Cardiac muscle cell (in vitro differentiated cells and primary cell): ENCODE measurements around the gene CFAP157. TPM values are rescaled to one million over a fixed set of nuclear protein-coding genes. Genes with fewer than 3 reads are reported as not detected.
A peak's percentile ranks its signal among the peaks of the same experiment; 100 is the strongest.

ENCODE experiments used
- DNase-seq, 2 donors: peaks; one replicate each; pipeline versions ENCODE4 v3.0.0 to v3.0.0-alpha.2; 2010 to 2017; ENCODE audit warnings: low read depth in 1 of 2, low spot score in 1 of 2
- H3K27ac ChIP-seq: fragments of 200-600 bp; sonication (generic); 2 replicates; pipeline ENCODE4 v1.5.1; 2016
- H3K27me3 ChIP-seq: fragments of 200-600 bp; sonication (generic); 2 replicates; pipeline ENCODE4 v1.6.0; 2016; ENCODE audit warnings: control low read depth
- H3K36me3 ChIP-seq: fragments of 200-600 bp; sonication (generic); 2 replicates; pipeline ENCODE4 v1.5.1; 2016; ENCODE audit warnings: control low read depth
- H3K4me1 ChIP-seq: fragments of 200-600 bp; sonication (generic); 2 replicates; pipeline ENCODE4 v1.8.1; 2017; ENCODE audit warnings: low read depth, mild to moderate bottlenecking, mixed run types
- H3K4me3 ChIP-seq: fragments of 200-600 bp; sonication (generic); 2 replicates; pipeline ENCODE4 v1.5.1; 2016; ENCODE audit warnings: mild to moderate bottlenecking
- H3K9me3 ChIP-seq: fragments of 200-600 bp; sonication (generic); 2 replicates; pipeline ENCODE4 v1.5.1; 2017; ENCODE audit warnings: low read depth, mild to moderate bottlenecking, control low read depth
- CTCF ChIP-seq: IDR thresholded peaks from 2 replicates; pipeline ENCODE4 v1.5.1; 2012; ENCODE audit warnings: low read depth, mild to moderate bottlenecking, low read length
- polyA plus RNA-seq: library from polyadenylated mRNA; unstranded; fragments of >200 nt; fragmentation: Nextera tagmentation; extraction: Ambion mirVana; gene quantifications from 2 replicates; pipeline ENCODE4 v1.2.1, GENCODE V29; 2016
- total RNA-seq: library from RNA; depleted of rRNA; stranded (reverse); fragments of >200 nt; gene quantifications from 2 replicates; pipeline ENCODE4 v1.2.3, GENCODE V29; 2016

Gene CFAP157
- total and polyA plus RNA-seq, 2 experiments from 2014 or later: 0.76 to 0.86 TPM

DNA sequence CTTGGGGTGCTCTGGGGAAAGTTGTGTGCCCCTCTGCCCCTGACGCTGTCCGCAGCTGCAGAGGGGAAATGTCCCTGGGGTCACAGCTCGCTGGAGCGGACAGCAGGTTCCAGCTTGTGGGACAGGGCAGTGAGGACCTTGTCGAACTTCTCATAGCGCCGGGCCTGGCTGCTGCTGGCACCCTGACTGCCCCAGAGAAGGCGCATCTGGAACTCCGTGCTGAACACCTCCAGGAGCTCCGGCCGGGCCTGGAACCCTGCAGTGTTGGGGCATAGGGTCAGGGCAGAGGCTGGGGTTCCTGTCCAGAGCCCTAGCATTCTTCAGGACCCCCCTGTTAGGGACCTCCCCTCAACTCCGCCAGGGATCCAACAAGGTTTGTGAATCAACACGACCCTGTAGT lies 31.9 kb downstream of the CFAP157 start:
- H3K4me1 ChIP-seq: peaks cover 13% of the 10 kb centered on the region
- H3K27ac ChIP-seq: no peak overlapping the region
- H3K9me3 ChIP-seq: no peaks in the 10 kb centered on the region
- DNase-seq: no peak
- no peaks in the 10 kb centered on the region for H3K27me3 ChIP-seq
- no peaks in the 10 kb centered on the region for H3K36me3 ChIP-seq
- no peak for TF ChIP-seq CTCF
- H3K4me3 ChIP-seq: no peak overlapping the region

GRCh38 chr9:127739614-127740330 lies 33.0 kb downstream of the CFAP157 start:
- no peak for TF ChIP-seq CTCF
- peaks cover 13% of the 10 kb centered on the region for H3K4me1 ChIP-seq
- DNase-seq: peak; percentile 19 to 60
- peak overlapping the region; percentile 62 for H3K27ac ChIP-seq
- H3K4me3 ChIP-seq: no peak overlapping the region
- no peaks in the 10 kb centered on the region for H3K9me3 ChIP-seq
- no peaks in the 10 kb centered on the region for H3K36me3 ChIP-seq
- no peaks in the 10 kb centered on the region for H3K27me3 ChIP-seq

GRCh38 chr9:127741831-127742434 lies 35.1 kb downstream of the CFAP157 start:
- Histone ChIP-seq H3K27ac (peak overlapping the region; percentile 61), H3K36me3 (no peaks in the 10 kb centered on the region), H3K4me3 (peak overlapping the region; percentile 38), H3K9me3 (no peaks in the 10 kb centered on the region), H3K4me1 (peaks cover 13% of the 10 kb centered on the region), H3K27me3 (no peaks in the 10 kb centered on the region)
- DNase-seq: peak in 1 of 2 donors; percentile 96
- no peak for TF ChIP-seq CTCF

DNA sequence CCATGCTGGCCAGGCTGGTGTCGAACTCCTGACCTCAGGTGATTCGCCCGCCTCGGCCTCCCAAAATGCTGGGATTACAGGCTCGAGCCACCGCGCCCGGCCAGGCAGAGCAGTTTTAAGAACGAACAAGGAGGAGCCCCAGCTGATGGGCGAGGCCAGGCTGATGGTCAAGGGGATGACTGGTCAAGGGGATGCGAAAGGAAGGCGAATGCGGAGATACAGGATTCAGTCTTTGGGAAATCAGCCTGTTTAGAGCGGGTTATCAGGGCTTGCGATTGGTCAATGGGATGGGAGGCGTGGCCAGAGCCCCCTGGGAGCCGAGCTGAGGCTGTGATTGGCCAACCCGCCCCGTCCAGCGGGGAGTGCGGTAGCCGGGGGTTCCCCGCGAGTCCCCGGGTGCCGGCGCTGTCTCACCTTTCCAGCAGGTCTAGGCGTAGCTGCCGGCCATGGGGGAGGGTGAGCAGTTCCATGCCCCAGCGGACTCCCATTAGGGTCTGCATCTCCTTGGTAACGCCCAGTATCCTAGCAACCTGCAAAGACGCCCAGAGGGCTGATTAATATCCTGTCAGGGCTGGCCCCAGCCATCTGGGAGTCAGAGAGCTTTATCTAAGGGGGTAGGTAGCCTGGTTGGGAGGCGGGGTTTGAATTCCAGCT lies 35.8 kb downstream of the CFAP157 start:
- H3K9me3 ChIP-seq: no peaks in the 10 kb centered on the region
- TF ChIP-seq CTCF: no peak
- peaks cover 13% of the 10 kb centered on the region for H3K4me1 ChIP-seq
- H3K4me3 ChIP-seq: peak overlapping the region; percentile 38
- H3K27me3 ChIP-seq: peaks cover under 1% of the 10 kb centered on the region
- DNase-seq: peak; percentile 14 to 90
- H3K36me3 ChIP-seq: no peaks in the 10 kb centered on the region
- H3K27ac ChIP-seq: peak overlapping the region; percentile 61

DNA sequence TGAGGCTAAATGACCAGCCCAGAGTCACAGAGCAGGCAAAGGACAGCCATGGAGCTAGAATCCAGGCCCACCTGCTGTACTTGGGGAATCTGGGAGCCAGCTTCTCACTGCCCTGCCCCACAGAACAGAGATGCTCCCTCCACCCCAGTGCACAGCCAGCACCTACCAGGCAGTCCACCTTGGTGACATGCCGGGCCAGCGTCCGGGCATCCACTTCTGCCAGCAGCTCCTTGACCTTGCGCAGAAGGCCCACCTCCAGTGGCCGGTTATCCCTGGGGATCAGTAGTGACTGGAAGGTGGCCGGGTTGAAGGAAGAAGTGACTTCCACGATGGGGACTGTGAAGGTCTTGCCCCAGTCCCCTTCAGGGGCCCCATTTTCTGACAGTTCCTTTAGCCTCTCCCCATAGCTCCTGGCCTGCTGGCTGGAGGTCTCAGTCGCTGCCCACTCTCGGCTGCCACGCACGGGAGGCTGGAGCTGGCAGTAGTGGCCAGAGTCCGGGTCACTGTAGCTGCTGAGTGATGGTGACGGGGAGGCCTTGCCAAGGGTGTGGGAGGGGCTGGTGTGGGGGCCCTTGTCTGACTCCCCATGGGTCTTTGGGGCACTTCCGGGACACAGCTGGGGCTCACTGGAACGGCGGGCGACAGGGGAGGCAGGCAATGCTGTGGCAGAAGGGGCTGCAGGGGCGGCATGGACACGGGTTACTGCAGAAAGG lies 37.8 kb downstream of the CFAP157 start:
- Histone ChIP-seq H3K27ac (no peak overlapping the region), H3K27me3 (peaks cover 3% of the 10 kb centered on the region), H3K9me3 (no peaks in the 10 kb centered on the region), H3K36me3 (no peaks in the 10 kb centered on the region), H3K4me1 (peaks cover 13% of the 10 kb centered on the region), H3K4me3 (no peak overlapping the region)
- no peak for TF ChIP-seq CTCF
- DNase-seq: no peak
